IMR-90 (cell line): Measurements from ENCODE around the gene POU3F2. TPM values are rescaled to one million over a fixed set of nuclear protein-coding genes. Genes with fewer than 3 reads are reported as not detected.

Experiments
- ATAC-seq: fragments of 200-7000 bp; cut with Tn5 transposase; 2 replicates; pipeline ENCODE4 v1.9.1; 2020; ENCODE audit warnings: low read depth, mild to moderate bottlenecking, moderate library complexity
- BruUV-seq: library from RNA; stranded (reverse); fragments of 400-500 nt; replicated peaks from 2 replicates; lab custom pipeline; 2021; lab: Mats Ljungman, UMichigan
- CTCF ChIA-PET: fragments of 300-600 bp; formaldehyde crosslinking; extraction: SDS; loops from one replicate; lab custom pipeline; 2021; ENCODE audit warnings: antibody characterized with exemption; lab: Yijun Ruan, JAX
- POLR2A ChIA-PET: fragments of 300-600 bp; sonication (Branson Sonifier 250); formaldehyde crosslinking; loops from one replicate; lab custom pipeline; 2022; ENCODE audit warnings: antibody characterized with exemption; ENCODE audit not compliant: unreplicated experiment; lab: Charles Lee
- DNase-seq: peaks from one replicate; pipeline ENCODE4 v3.0.0; 2013
- H2AFZ ChIP-seq: replicated peaks from 2 replicates; pipeline ENCODE3; 2013; ENCODE audit warnings: low read length, mild to moderate bottlenecking; ENCODE audit not compliant: poor library complexity
- H2AK5ac ChIP-seq: 2 replicates; pipeline ENCODE4 v1.6.1; 2013; ENCODE audit warnings: low read depth, low read length, inconsistent platforms
- H2AK9ac ChIP-seq: replicated peaks from 2 replicates; pipeline ENCODE3; 2013; ENCODE audit warnings: mild to moderate bottlenecking, low read depth, low read length, moderate library complexity; ENCODE audit not compliant: poor library complexity
- H2BK120ac ChIP-seq: 2 replicates; pipeline ENCODE4 v1.6.1; 2013; ENCODE audit warnings: low read depth, low read length, inconsistent platforms
- H2BK15ac ChIP-seq: 3 replicates; pipeline ENCODE4 v1.6.1; 2013; ENCODE audit warnings: low read depth, low read length, inconsistent platforms
- H2BK20ac ChIP-seq: 2 replicates; pipeline ENCODE4 v1.6.1; 2013; ENCODE audit warnings: low read depth, mild to moderate bottlenecking, inconsistent platforms, low read length, moderate library complexity
- H2BK5ac ChIP-seq: 2 replicates; pipeline ENCODE4 v1.6.1; 2013; ENCODE audit warnings: mild to moderate bottlenecking, low read depth, low read length, inconsistent platforms; ENCODE audit not compliant: poor library complexity, severe bottlenecking
- H3K14ac ChIP-seq: replicated peaks from 2 replicates; pipeline ENCODE4 v1.6.1; 2013; ENCODE audit warnings: low read depth, low read length, inconsistent platforms
- H3K18ac ChIP-seq: 2 replicates; pipeline ENCODE4 v1.6.1; 2013; ENCODE audit warnings: low read depth, low read length, control low read depth
- H3K23ac ChIP-seq: 2 replicates; pipeline ENCODE4 v1.6.1; 2013; ENCODE audit warnings: low read depth, low read length, inconsistent platforms
- H3K27ac ChIP-seq: 2 replicates; pipeline ENCODE4 v1.5.1; 2013; ENCODE audit warnings: mild to moderate bottlenecking, control low read depth, low read length; ENCODE audit not compliant: insufficient read depth
- H3K27me3 ChIP-seq: 2 replicates; pipeline ENCODE4 v1.6.1; 2013; ENCODE audit warnings: low read length; ENCODE audit not compliant: control insufficient read depth, insufficient read depth
- H3K36me3 ChIP-seq: 2 replicates; pipeline ENCODE4 v1.6.1; 2013; ENCODE audit warnings: low read length, mixed read lengths; ENCODE audit not compliant: control insufficient read depth, insufficient read depth
- H3K4ac ChIP-seq: 2 replicates; pipeline ENCODE4 v1.6.1; 2013; ENCODE audit warnings: low read depth, low read length, inconsistent platforms
- H3K4me1 ChIP-seq: 2 replicates; pipeline ENCODE4 v1.6.1; 2013; ENCODE audit warnings: low read length, mixed read lengths; ENCODE audit not compliant: control insufficient read depth, insufficient read depth
- H3K4me2 ChIP-seq: 2 replicates; pipeline ENCODE4 v1.6.1; 2013; ENCODE audit warnings: low read depth, mild to moderate bottlenecking, control low read depth, low read length, moderate library complexity
- H3K4me3 ChIP-seq: 2 replicates; pipeline ENCODE4 v1.5.1; 2013; ENCODE audit warnings: low read depth, mild to moderate bottlenecking, control low read depth, low read length, moderate library complexity; ENCODE audit not compliant: insufficient read depth
- H3K56ac ChIP-seq: 2 replicates; pipeline ENCODE4 v1.6.1; 2013; ENCODE audit warnings: low read length, inconsistent platforms; ENCODE audit not compliant: insufficient read depth; ENCODE audit errors: extremely low read depth
- H3K79me1 ChIP-seq, 2 experiments: 2 replicates each; pipeline ENCODE4 v1.6.1; 2013; ENCODE audit warnings: low read length in 2 of 2, inconsistent platforms in 1 of 2, low read depth in 1 of 2
- H3K9ac ChIP-seq: 2 replicates; pipeline ENCODE4 v1.6.1; 2013; ENCODE audit warnings: low read depth, low read length, control low read depth
- H3K9me1 ChIP-seq: 2 replicates; pipeline ENCODE4 v1.6.1; 2013; ENCODE audit warnings: low read length, inconsistent platforms; ENCODE audit not compliant: insufficient read depth
- H3K9me3 ChIP-seq: 2 replicates; pipeline ENCODE4 v1.6.1; 2013; ENCODE audit warnings: low read length; ENCODE audit not compliant: control insufficient read depth, insufficient read depth
- H4K20me1 ChIP-seq: 2 replicates; pipeline ENCODE4 v1.6.1; 2013; ENCODE audit warnings: low read length, inconsistent platforms; ENCODE audit not compliant: insufficient read depth
- H4K5ac ChIP-seq: 2 replicates; pipeline ENCODE4 v1.6.1; 2013; ENCODE audit warnings: mild to moderate bottlenecking, low read depth, low read length, control low read depth
- H4K8ac ChIP-seq, 2 experiments: 2 replicates each; pipeline ENCODE4 v1.6.1; 2013; ENCODE audit warnings: low read depth in 2 of 2, low read length in 2 of 2, control low read depth in 1 of 2, inconsistent platforms in 1 of 2
- H4K91ac ChIP-seq: 2 replicates; pipeline ENCODE4 v1.6.1; 2013; ENCODE audit warnings: low read depth, low read length, inconsistent platforms; ENCODE audit not compliant: insufficient read depth
- BHLHE40 ChIP-seq: fragments of 150-350 bp; IDR thresholded peaks from 2 replicates; pipeline ENCODE4 v1.6.1; 2016; ENCODE audit warnings: mild to moderate bottlenecking, low read depth, low read length
- CEBPB ChIP-seq: IDR thresholded peaks from 2 replicates; pipeline ENCODE4 v1.6.1; 2012; ENCODE audit warnings: low read depth, low read length, improper control_type of control experiment
- CHD1 ChIP-seq: IDR thresholded peaks from 2 replicates; pipeline ENCODE4 v1.6.1; 2012; ENCODE audit warnings: low read depth, low read length, improper control_type of control experiment
- ELK1 ChIP-seq: fragments of 150-350 bp; IDR thresholded peaks from 2 replicates; pipeline ENCODE4 v1.6.1; 2016; ENCODE audit warnings: low read depth, mild to moderate bottlenecking, low read length, moderate library complexity, borderline replicate concordance
- FOS ChIP-seq: fragments of 150-350 bp; IDR thresholded peaks from 2 replicates; pipeline ENCODE4 v1.6.1; 2016; ENCODE audit warnings: low read depth, low read length
- MAFK ChIP-seq: IDR thresholded peaks from 2 replicates; pipeline ENCODE4 v1.6.1; 2012; ENCODE audit warnings: low read depth, low read length, improper control_type of control experiment
- MAZ ChIP-seq: IDR thresholded peaks from 2 replicates; pipeline ENCODE4 v1.6.1; 2012; ENCODE audit warnings: low read depth, mild to moderate bottlenecking, low read length, improper control_type of control experiment, moderate library complexity, borderline replicate concordance
- MXI1 ChIP-seq: IDR thresholded peaks from 2 replicates; pipeline ENCODE4 v1.6.1; 2012; ENCODE audit warnings: low read depth, mild to moderate bottlenecking, low read length, moderate library complexity, borderline replicate concordance
- NFE2L2 ChIP-seq: fragments of 150-350 bp; IDR thresholded peaks from 2 replicates; pipeline ENCODE4 v1.6.1; 2016; ENCODE audit warnings: low read depth, mild to moderate bottlenecking, low read length
- POLR2A ChIP-seq: IDR thresholded peaks from 2 replicates; pipeline ENCODE4 v1.6.1; 2012; ENCODE audit warnings: mild to moderate bottlenecking, low read depth, low read length
- RAD21 ChIP-seq: IDR thresholded peaks from 2 replicates; pipeline ENCODE4 v1.6.1; 2012; ENCODE audit warnings: low read length, improper control_type of control experiment
- RCOR1 ChIP-seq: IDR thresholded peaks from 2 replicates; pipeline ENCODE4 v1.6.1; 2012; ENCODE audit warnings: mild to moderate bottlenecking, low read length, improper control_type of control experiment; ENCODE audit not compliant: insufficient replicate concordance
- RFX5 ChIP-seq: IDR thresholded peaks from 2 replicates; pipeline ENCODE4 v1.8.0; 2012; ENCODE audit warnings: low read depth, mild to moderate bottlenecking, low read length, moderate library complexity
- SMC3 ChIP-seq: fragments of 150-350 bp; IDR thresholded peaks from 2 replicates; pipeline ENCODE4 v1.6.1; 2016; ENCODE audit warnings: low read depth, mild to moderate bottlenecking, antibody characterized with exemption, low read length, moderate library complexity
- USF2 ChIP-seq: fragments of 150-350 bp; IDR thresholded peaks from 2 replicates; pipeline ENCODE4 v1.6.1; 2017; ENCODE audit warnings: mild to moderate bottlenecking, antibody characterized with exemption, low read length, low read depth
- WGBS, 2 experiments: methylation state at CpG; one replicate each; pipeline versions ENCODE4 v1.1.5 to v1.1.7; 2013; ENCODE audit warnings: missing lambda C conversion rate in 2 of 2; ENCODE audit not compliant: insufficient read length in 1 of 2; ENCODE audit errors: extremely low coverage in 2 of 2; 5-methylcytosine and 5-hydroxymethylcytosine counted together
- dilution Hi-C: fragments of 300-500 bp; cut with HindIII; formaldehyde crosslinking; loops from one replicate; pipeline ENCODE4 v1.14.3; 2018; ENCODE audit warnings: low sequenced_read_pairs; ENCODE audit not compliant: unreplicated experiment
- in situ Hi-C: fragments of 300-500 bp; cut with MboI; formaldehyde crosslinking; loops from 3 replicates; pipeline ENCODE4 v1.14.3; 2019; ENCODE audit warnings: low sequenced_read_pairs, inconsistent platforms, mixed read lengths
- intact Hi-C: fragments of 100-400 bp; cut with micrococcal nuclease; formaldehyde crosslinking; loops from 2 replicates; pipeline ENCODE4 v1.10.0; 2022
- polyA plus RNA-seq, 3 experiments: library from polyadenylated mRNA; depleted of rRNA; stranded (reverse); fragments of >200 nt; gene quantifications; 2 replicates each; pipeline ENCODE4 v1.2.3, GENCODE V29; 2012; ENCODE audit warnings: low replicate concordance in 1 of 3
- total RNA-seq: library from RNA; depleted of rRNA; stranded (reverse); fragments of >200 nt; gene quantifications from 2 replicates; pipeline ENCODE4 v1.2.3, GENCODE V29; 2012
- TF ChIP-seq, protein P1 (sequence below): conservative IDR thresholded peaks from 2 replicates; pipeline ENCODE4 v1.5.1; 2012; ENCODE audit warnings: mild to moderate bottlenecking, low read depth, low read length, improper control_type of control experiment

POU3F2 gene
- total and polyA plus RNA-seq, 2 of the 4 experiments (the other 2 are of a cell fraction): not detected

DNA sequence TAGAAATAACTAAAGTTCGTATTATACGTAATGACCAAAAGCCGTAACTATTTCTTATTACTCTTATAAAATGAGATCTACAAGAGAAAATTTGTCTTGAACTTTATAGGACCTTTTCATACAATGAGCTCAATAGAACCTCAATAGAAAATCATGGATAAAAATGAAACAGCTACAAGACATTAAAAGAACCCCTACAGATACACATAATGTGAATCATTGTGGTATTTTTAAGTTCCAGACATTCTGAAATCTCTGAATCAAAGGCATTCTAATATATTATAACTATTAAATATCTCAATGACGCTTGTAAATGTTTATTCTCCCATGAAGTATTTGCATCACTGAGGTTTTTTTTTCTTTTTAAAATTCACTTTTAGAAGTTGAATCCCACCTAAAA lies 22.2 kb upstream of the POU3F2 start:
- Histone ChIP-seq H3K4me3 (no peak overlapping the region), H3K79me1 (no peaks in the 10 kb centered on the region), H4K8ac (no peak overlapping the region), H3K27ac (no peak overlapping the region), H3K4ac (no peak overlapping the region), H4K5ac (no peak overlapping the region), H4K20me1 (no peaks in the 10 kb centered on the region), H3K23ac (no peak overlapping the region), H3K36me3 (no peaks in the 10 kb centered on the region), H3K9me1 (no peaks in the 10 kb centered on the region), H2BK5ac (no peak overlapping the region), H2BK120ac (no peak overlapping the region), H3K18ac (no peak overlapping the region), H3K9me3 (no peaks in the 10 kb centered on the region), H3K4me1 (no peaks in the 10 kb centered on the region), H3K27me3 (no peaks in the 10 kb centered on the region), H2BK15ac (no peak overlapping the region), H3K14ac (no peak overlapping the region), H3K56ac (no peak overlapping the region), H2AFZ (no peak overlapping the region), H3K9ac (no peak overlapping the region), H4K91ac (no peak overlapping the region), H3K4me2 (no peak overlapping the region), H2AK9ac (no peak overlapping the region), H2BK20ac (no peak overlapping the region), H2AK5ac (no peak overlapping the region)
- ATAC-seq: no peak
- TF ChIP-seq NFE2L2 (no peak), FOS (no peak), MXI1 (no peak), CHD1 (no peak), RAD21 (no peak), ELK1 (no peak), MAZ (no peak), POLR2A (no peak), RCOR1 (no peak), RFX5 (no peak), BHLHE40 (no peak), MAFK (no peak), USF2 (no peak), CEBPB (no peak), SMC3 (no peak)
- TF ChIP-seq, protein P1, sequence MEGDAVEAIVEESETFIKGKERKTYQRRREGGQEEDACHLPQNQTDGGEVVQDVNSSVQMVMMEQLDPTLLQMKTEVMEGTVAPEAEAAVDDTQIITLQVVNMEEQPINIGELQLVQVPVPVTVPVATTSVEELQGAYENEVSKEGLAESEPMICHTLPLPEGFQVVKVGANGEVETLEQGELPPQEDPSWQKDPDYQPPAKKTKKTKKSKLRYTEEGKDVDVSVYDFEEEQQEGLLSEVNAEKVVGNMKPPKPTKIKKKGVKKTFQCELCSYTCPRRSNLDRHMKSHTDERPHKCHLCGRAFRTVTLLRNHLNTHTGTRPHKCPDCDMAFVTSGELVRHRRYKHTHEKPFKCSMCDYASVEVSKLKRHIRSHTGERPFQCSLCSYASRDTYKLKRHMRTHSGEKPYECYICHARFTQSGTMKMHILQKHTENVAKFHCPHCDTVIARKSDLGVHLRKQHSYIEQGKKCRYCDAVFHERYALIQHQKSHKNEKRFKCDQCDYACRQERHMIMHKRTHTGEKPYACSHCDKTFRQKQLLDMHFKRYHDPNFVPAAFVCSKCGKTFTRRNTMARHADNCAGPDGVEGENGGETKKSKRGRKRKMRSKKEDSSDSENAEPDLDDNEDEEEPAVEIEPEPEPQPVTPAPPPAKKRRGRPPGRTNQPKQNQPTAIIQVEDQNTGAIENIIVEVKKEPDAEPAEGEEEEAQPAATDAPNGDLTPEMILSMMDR: no peak
- no TSS peak for BruUV-seq
- DNase-seq: no peak
- dilution Hi-C loops (no loop called here), intact Hi-C loops (no loop called here), in situ Hi-C loops (no loop called here)
- POLR2A ChIA-PET: no interaction called here
- CTCF ChIA-PET: no interaction called here
- no CpG with 5 or more reads among the region's 4 CpGs for WGBS, 2 experiments
